Activated CD8-positive, alpha-beta memory T cell treated with anti-CD3 and anti-CD28 coated beads for 36 hours (primary cell): Measurements from ENCODE around the gene PFN1. TPM values are rescaled to one million over a fixed set of nuclear protein-coding genes. Genes with fewer than 3 reads are reported as not detected.
"Not testable (repeated sequence)": the region's sequence is repeated elsewhere in the genome, so short reads cannot be mapped to it uniquely, and the experiment has no call there.

Experiments used
- CTCF ChIA-PET: fragments of 350-600 bp; sonication (Branson Sonifier 250); formaldehyde crosslinking; loops from one replicate; lab custom pipeline; 2021; ENCODE audit warnings: antibody characterized with exemption; lab: Charles Lee
- POLR2A ChIA-PET: fragments of 350-600 bp; sonication (Branson Sonifier 250); formaldehyde crosslinking; loops from one replicate; lab custom pipeline; 2021; ENCODE audit warnings: antibody characterized with exemption; lab: Charles Lee
- total RNA-seq, 2 experiments: library from RNA; stranded (reverse); gene quantifications; one replicate each; pipeline ENCODE4 v1.2.3, GENCODE V29; 2021

Gene PFN1
- total RNA-seq, 2 experiments from 2014 or later: 1,847 to 1,866 TPM

- ChIA-PET CTCF (interaction anchor here (1.2 kb wide), 1 partner anchor 317 kb away, joined by 3 read pairs; no protein-coding TSS in a partner anchor), POLR2A (no interaction called here)
Measured at GRCh38 chr17:4920351-4921048, 27.8 kb downstream of the PFN1 start.

DNA sequence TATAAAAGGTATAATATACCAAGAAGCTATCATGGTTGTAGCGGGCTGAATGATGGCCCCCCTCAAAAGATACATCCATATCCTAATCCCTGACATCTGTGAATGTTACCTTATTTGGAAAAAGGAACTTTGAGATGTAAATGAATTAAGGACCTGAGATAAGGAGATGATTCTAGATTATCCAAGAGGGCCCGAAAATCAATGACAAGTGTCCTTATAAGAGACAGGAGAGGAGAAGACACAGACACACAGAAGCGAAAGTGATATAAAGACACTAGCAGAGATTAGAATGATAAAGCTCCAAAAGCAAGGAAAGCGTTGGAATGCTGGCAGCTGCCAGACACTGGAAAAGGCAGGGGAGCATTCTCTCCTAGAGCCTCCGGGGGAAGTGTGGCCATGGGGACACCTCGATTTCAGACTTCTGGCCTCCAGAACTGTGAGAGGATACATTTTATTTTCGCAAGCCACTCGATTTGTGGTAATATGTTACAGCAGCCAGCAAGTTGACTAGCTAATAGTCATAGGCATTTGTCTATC, 28.8 kb downstream of the PFN1 start:
- ChIA-PET POLR2A (no interaction called here), CTCF (interaction anchor here (1.2 kb wide), 1 partner anchor 318 kb away, joined by 3 read pairs; no protein-coding TSS in a partner anchor)

GRCh38 chr17:4914551-4914950, 33.8 kb downstream of the PFN1 start:
- CTCF ChIA-PET, POLR2A ChIA-PET: not testable (repeated sequence)

GRCh38 chr17:4913994-4914393, 34.3 kb downstream of the PFN1 start:
- ChIA-PET POLR2A (interaction anchor here (0.7 kb wide), 1 partner anchor 1359 kb away, joined by 7 read pairs; no protein-coding TSS in a partner anchor), CTCF (no interaction called here)

DNA sequence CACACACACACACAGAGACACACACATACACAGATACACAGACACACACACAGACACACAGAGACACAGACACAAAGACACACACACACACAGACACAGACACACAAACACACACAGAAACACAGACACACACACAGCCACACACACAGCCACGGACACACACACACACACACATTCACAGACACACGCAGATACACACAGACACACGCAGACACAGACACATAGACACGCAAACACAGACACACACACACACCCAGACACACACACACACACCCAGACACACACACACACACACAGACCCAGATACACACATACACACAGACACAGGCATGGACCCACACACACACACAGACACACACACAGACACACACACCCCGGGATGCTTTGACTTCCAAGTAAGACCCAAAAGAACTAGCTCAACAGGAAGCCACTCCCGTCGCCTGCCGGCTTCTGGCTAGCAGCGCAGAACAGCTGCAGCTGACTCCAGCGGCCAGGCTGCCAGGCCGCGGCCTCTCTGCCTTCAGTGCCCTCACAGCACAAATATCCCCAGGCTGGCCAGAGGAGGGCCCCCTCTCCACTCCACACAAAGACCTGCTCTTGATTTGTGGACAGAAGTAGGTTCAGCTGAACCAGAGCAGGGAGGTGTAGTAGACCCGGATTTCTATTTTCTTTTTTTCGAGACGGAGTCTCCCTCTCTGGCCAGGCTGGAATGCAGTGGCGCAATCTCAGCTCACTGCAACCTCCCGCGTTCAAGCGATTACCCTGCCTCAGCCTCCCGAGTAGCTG, 39.4 kb downstream of the PFN1 start:
- ChIA-PET CTCF (interaction anchor here (0.6 to 1.9 kb wide), 18 partner anchors 9 to 342 kb away, joined by 3 to 12 read pairs (median 3); partner anchors contain the start of genes C17orf107, CAMTA2, RNF167 and SLC25A11), POLR2A (interaction anchor here (0.8 kb wide), 1 partner anchor 31 kb away, joined by 3 read pairs; the partner anchor contains the start of gene SLC25A11)

DNA sequence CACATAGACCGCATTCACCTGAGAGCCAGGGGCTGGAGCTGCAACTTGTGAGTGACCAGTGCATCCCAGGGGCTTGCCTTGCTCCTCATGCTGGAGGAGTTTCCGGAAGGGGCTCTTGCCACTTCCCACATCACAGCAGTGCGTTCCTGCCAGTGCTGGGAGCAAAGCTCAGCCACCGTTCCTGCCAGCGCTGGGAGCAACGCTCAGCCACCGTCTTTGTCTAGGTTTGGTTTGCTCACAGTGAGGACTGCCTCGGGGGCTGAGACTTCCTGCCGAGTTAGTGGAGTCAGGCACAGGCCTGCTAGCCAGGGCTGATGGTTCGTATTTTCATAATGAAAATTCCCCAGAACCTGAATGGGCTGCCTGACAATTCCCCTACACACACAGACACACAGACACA, 40.0 kb downstream of the PFN1 start:
- ChIA-PET CTCF (interaction anchor here (0.9 to 1.9 kb wide), 10 partner anchors 9 to 152 kb away, joined by 3 to 12 read pairs (median 4); partner anchors contain the start of genes C17orf107, CAMTA2, RNF167 and SLC25A11), POLR2A (interaction anchor here (0.8 kb wide), 1 partner anchor 31 kb away, joined by 3 read pairs; the partner anchor contains the start of gene SLC25A11)

GRCh38 chr17:4906642-4907041, 41.7 kb downstream of the PFN1 start:
- POLR2A ChIA-PET, CTCF ChIA-PET: not testable (repeated sequence)

DNA sequence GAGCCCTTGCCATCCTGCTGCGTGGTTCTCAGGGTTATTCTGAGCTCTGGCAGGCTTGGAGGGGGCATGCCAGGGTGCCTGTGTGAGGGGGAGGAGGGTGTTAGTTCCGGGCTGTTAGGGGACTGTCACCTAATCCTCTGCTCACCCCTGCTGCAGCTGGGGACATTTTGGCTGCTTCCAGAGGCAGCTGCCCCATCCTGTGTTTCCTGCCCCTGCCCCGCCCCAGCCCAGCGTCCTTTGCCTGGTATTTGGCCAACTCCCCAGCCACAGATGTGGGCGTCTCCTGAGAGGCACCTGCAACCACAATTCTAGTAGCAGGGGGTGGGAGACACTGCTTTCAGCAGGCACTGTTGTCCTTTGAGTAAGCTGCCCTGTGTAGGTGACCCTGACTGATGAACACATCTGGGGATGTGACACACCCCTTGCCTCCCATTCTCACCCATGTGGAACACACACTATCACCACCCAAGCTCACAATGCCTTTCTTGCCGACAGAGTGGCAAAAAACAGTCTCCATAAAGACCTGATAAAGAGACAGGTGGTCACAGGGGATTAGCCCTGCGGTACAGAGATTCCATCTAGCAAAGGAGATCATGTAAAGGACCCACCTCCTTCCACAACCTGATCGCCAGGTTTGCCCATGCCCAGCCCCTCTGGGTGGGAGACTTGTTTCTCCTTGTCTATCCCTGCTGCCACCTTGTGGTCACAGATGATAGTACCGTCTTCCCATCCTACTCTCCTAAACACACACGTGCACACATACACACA, 45.1 kb downstream of the PFN1 start, which contains the start of gene CHRNE:
CHRNE (minus strand) TSS at position 48 of the 768 bp plus-strand sequence; CDS start at position 13, 35 bp downstream.
- POLR2A ChIA-PET: interaction anchor here (0.7 to 1.2 kb wide), 2 partner anchors 113 to 1156 kb away, joined by 3 to 4 read pairs; no protein-coding TSS in a partner anchor
- CTCF ChIA-PET: interaction anchor here (0.6 to 2.5 kb wide), 6 partner anchors 9 to 113 kb away, joined by 3 to 12 read pairs (median 4); partner anchors contain the start of genes RNF167 and SLC25A11

- CTCF ChIA-PET: interaction anchor here (1.5 to 2.5 kb wide), 4 partner anchors 9 to 112 kb away, joined by 4 to 12 read pairs (median 7); partner anchors contain the start of genes RNF167 and SLC25A11
- POLR2A ChIA-PET: interaction anchor here (1.2 kb wide), 1 partner anchor 112 kb away, joined by 4 read pairs; no protein-coding TSS in a partner anchor
Measured at GRCh38 chr17:4902540-4902939, 45.8 kb downstream of the PFN1 start.

DNA sequence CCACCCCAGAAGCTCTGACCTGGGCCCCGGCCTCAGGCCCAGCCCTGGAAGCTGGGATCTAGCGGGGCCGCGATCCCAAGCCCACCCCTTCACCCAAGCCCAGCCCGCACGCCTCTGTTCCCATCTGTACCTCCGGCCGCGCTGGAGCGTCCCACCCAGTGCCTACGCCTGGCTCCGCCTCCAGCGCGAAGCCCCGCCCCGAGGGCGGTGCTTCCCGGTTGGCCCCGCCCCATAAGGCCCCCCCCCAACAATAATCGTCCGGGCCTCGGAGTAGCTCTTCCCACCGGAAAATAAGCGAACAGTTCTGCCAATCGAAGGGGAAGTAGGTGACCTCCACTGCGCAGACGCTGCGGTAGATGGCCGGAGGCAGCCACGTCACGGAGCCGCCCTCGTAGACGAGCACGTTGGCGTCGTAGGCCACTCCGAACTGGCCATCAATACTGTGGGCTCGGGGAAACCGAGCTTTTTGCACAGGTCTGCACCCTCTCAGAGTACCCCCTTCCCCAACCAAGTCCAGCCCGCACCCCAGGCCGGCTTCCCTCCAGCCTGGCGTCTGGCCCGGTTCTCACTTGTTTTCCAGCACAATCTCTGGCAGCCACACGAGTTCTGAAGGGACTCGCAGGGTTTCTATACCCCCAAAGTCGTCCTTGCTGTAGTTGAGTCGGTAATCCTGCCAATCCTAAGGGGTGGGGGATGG, 46.5 kb downstream of the PFN1 start:
- POLR2A ChIA-PET: interaction anchor here (0.6 to 2.0 kb wide), 3 partner anchors 37 to 112 kb away, joined by 3 to 7 read pairs (median 3); no protein-coding TSS in a partner anchor
- CTCF ChIA-PET: interaction anchor here (0.6 to 2.5 kb wide), 2 partner anchors 25 to 112 kb away, joined by 3 to 9 read pairs; no protein-coding TSS in a partner anchor

DNA sequence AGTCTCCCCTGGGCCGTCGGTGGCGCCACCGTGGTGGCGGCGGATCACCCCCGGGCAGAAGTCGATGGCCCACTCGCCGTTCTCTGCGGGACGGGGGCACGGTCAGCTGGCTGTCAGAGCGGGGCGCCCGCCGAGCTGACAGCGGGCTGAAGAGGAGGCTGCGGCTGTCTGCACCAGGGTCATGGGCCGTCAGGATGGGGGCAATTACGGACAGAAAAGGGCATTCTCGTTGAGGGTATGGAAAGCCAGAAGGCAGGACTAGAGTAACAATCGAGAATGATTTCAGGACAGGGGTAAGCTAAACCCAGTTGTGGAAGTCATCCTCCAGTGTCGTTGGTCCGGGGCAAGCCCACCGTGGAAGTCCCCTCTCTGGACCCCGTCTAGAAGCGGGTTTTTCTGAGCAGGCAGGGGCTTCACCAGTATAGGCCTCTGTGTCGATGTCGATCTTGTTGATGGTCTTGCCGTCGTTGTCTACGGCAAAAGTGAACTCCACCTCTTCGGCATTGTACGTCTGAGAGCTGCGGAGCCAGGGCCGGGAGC, 47.2 kb downstream of the PFN1 start:
- ChIA-PET CTCF (interaction anchor here (0.6 to 2.6 kb wide), 4 partner anchors 25 to 936 kb away, joined by 3 to 17 read pairs (median 7); partner anchors contain the start of gene SPAG7), POLR2A (interaction anchor here (0.6 to 2.0 kb wide), 3 partner anchors 12 to 111 kb away, joined by 3 to 7 read pairs (median 3); no protein-coding TSS in a partner anchor)

DNA sequence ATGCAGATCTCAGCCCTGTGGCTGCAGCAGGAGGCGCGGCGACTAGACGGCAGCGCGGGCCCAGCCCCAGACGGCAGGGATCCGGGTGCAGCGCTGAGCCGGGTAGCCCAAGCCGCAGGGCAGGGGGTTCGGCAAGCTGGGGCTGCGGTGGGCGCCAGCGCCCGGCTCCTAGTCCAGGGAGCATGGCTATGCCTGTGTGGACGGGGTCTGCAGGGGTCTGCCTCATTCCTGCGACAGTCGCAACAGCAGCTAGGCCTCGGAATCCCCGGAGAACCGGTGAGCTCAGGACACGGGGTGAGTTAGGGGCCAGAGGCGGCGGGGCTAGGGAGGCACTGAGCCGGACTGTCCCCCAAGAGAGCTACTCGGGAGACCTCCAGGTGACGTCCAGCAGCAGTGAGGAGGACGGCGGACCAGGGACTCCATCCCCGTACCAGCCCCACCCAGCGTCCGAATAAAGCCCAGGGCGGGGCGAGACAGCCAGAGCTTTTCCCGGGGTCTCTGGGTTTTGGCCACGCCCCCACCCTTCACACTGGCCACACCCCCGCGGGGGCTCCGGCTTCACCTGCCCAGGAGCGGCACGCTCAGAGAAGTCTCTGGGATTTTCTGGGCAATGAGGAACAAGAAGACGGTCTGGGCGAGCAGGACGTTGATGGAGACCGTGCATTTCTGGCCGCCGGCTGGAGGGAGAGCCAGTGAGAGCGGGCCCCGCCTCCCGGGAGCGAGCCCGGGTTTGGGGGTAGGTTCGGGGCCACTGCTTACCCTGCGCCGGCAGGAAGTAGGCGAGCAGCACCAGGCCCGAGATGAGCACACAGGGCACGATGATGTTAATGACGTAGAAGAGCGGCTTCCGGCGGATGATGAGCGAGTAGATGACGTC, 47.9 kb downstream of the PFN1 start:
- ChIA-PET CTCF (interaction anchor here (0.6 to 3.0 kb wide), 7 partner anchors 9 to 935 kb away, joined by 3 to 17 read pairs (median 9); partner anchors contain the start of genes RNF167, SLC25A11 and SPAG7), POLR2A (interaction anchor here (0.5 to 2.0 kb wide), 8 partner anchors 13 to 196 kb away, joined by 3 to 7 read pairs (median 4); partner anchors contain the start of gene ARRB2)

DNA sequence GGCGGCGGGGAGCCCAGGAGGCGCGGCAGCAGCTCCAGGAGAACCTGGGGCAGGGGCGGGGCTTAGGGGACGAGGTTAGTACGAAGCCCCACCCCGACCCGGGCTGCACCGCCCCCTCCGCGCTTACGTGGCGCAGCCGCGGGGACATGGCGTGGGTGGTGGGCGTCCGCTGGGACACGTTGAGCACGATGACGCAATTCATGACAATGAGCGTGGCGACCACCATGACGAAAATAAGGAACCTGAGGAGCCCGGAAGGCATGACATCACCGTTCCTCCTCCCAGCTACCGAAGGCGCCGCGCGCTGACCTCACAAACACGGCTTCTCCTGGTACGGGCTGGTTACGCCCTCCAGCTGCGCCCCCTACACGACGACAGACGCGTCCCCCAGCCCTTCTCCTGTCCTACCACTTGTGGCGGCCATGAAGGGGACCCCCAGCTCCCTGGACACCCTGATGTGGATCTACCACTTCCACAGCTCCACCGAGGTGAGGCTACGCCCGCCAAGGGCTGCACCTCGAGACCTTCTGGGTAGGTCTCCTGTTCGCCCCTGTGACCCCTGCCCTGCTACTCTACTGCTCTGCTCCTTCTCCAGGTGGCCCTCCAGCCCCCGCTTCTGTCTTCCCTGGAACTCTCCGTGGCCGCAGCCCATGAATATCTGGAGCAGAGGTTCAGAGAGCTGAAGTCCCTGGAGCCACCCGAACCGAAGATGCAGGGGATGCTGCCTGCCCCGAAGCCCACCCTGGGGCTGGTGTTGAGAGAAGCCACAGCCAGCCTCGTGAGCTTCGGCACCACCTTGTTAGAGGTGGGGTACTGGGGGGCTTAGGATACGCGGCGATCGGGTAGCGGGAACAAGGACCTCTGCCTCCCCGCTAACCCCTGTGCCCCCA, 48.7 kb downstream of the PFN1 start, which contains the start of gene C17orf107:
C17orf107 (plus strand) TSS at position 196 of the 890 bp plus-strand sequence; CDS start at position 423, 227 bp downstream.
- ChIA-PET POLR2A (interaction anchor here (0.7 to 2.0 kb wide), 8 partner anchors 40 to 195 kb away, joined by 3 to 7 read pairs (median 4); partner anchors contain the start of genes ARRB2, RNF167 and SLC25A11), CTCF (interaction anchor here (0.9 to 3.0 kb wide), 9 partner anchors 9 to 204 kb away, joined by 3 to 17 read pairs (median 5); partner anchors contain the start of genes PLD2, RNF167, SLC25A11 and SPAG7)

DNA sequence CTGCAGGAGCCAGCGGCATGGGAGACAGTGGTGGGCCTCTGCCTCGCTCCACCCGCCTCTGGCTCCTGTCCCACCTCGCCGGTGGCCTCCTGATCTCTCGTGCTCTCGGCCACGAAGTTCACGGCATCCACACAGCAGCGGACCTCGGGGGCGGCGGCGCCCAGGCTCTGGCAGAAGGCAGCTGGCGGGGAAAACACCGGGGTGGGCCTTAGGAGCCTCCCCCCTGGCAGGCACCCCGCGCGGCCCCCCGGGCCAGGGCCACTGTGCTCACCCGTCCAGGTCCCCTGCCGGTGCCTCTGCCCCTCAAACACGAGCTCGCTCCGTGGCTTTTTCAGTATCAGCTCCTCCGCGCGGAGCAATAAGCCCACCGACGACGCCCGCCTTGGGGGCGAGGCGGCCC, 49.4 kb downstream of the PFN1 start:
- CTCF ChIA-PET: interaction anchor here (0.9 to 3.0 kb wide), 8 partner anchors 10 to 203 kb away, joined by 3 to 17 read pairs (median 7); partner anchors contain the start of genes PLD2, RNF167, SLC25A11 and SPAG7
- POLR2A ChIA-PET: interaction anchor here (1.0 to 1.2 kb wide), 3 partner anchors 41 to 189 kb away, joined by 4 to 6 read pairs (median 4); partner anchors contain the start of genes ARRB2, RNF167 and SLC25A11
